Hepatocyte (in vitro differentiated cells): ENCODE results near the gene MADD.

Source experiments
- EZH2 ChIP-seq: fragments of 200-600 bp; sonication (generic); IDR thresholded peaks from 2 replicates; pipeline ENCODE4 v1.6.1; 2016; ENCODE audit warnings: antibody characterized with exemption, mild to moderate bottlenecking, borderline replicate concordance
- TF ChIP-seq, protein P1 (sequence below): fragments of 200-600 bp; sonication (generic); IDR thresholded peaks from 2 replicates; pipeline ENCODE4 v1.5.1; 2016; ENCODE audit warnings: antibody characterized with exemption, mild to moderate bottlenecking; ENCODE audit not compliant: poor library complexity

DNA sequence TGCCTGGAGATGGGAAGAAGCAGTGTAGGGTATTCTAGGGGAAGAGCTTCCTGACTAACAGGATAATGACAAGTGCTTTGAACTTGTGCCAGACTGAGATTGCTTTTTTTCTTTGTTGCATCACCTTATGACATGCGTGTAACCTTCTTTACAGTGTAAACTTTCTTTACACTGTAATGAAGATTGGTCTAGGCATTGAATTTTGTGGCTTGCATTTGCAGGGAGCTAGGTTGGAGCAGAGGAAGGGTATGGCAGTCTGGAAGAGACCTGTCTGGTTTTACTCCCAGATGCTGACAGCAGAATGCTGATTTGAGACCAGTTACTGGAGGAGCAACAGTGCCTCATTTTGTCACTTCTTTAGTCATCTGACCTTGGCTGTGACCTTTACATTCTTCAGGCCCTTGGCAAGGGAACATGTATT lies 49.5 kb upstream of the MADD start:
- TF ChIP-seq, protein P1, sequence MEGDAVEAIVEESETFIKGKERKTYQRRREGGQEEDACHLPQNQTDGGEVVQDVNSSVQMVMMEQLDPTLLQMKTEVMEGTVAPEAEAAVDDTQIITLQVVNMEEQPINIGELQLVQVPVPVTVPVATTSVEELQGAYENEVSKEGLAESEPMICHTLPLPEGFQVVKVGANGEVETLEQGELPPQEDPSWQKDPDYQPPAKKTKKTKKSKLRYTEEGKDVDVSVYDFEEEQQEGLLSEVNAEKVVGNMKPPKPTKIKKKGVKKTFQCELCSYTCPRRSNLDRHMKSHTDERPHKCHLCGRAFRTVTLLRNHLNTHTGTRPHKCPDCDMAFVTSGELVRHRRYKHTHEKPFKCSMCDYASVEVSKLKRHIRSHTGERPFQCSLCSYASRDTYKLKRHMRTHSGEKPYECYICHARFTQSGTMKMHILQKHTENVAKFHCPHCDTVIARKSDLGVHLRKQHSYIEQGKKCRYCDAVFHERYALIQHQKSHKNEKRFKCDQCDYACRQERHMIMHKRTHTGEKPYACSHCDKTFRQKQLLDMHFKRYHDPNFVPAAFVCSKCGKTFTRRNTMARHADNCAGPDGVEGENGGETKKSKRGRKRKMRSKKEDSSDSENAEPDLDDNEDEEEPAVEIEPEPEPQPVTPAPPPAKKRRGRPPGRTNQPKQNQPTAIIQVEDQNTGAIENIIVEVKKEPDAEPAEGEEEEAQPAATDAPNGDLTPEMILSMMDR, result no peak
- TF ChIP-seq EZH2, result no peak
